Testis (tissue), 3 donors: Measurements from ENCODE around the gene TMEM35A. TPM values are rescaled to one million over a fixed set of nuclear protein-coding genes. Genes with fewer than 3 reads are reported as not detected.

Experiments
- DNase-seq: peaks from one replicate; pipeline ENCODE4 v3.0.0-alpha.2; 2019
- H3K27ac ChIP-seq, 2 donors: fragments of 200-600 bp; sonication (generic); one replicate each; pipeline ENCODE4 v1.5.1; 2019
- H3K27me3 ChIP-seq: fragments of 200-600 bp; sonication (generic); one replicate; pipeline ENCODE4 v1.5.1; 2019
- H3K36me3 ChIP-seq: fragments of 200-600 bp; sonication (generic); one replicate; pipeline ENCODE4 v1.5.1; 2017; ENCODE audit warnings: low read depth; ENCODE audit errors: missing control alignments
- H3K4me1 ChIP-seq: fragments of 200-600 bp; sonication (generic); one replicate; pipeline ENCODE4 v1.5.1; 2019
- H3K4me3 ChIP-seq, 2 donors: fragments of 200-600 bp; sonication (generic); one replicate each; pipeline ENCODE4 v1.5.1; 2017 to 2019
- H3K9me3 ChIP-seq: fragments of 200-600 bp; sonication (generic); one replicate; pipeline ENCODE4 v1.5.1; 2017
- CTCF ChIP-seq, 3 experiments: fragments of 450-650 bp in 2 of 3; fragments of 200-600 bp in 1 of 3; sonication (generic) in 1 of 3; IDR thresholded peaks; one replicate each; pipeline ENCODE4 v1.5.1; 2016 to 2019; ENCODE audit warnings: antibody characterized with exemption in 3 of 3, mild to moderate bottlenecking in 2 of 3, moderate library complexity in 1 of 3
- POLR2A ChIP-seq: fragments of 450-650 bp; IDR thresholded peaks from one replicate; pipeline ENCODE4 v1.6.1; 2017; ENCODE audit warnings: antibody characterized with exemption, mild to moderate bottlenecking, moderate library complexity
- WGBS, 2 donors: methylation state at CpG; one replicate each; pipeline ENCODE4 v1.1.5; 2018; 5-methylcytosine and 5-hydroxymethylcytosine counted together
- intact Hi-C: fragments of 100-400 bp; cut with DNase I; formaldehyde crosslinking; loops from one replicate; pipeline ENCODE4 v1.15.1; 2023; ENCODE audit warnings: low total_unique reads
- polyA plus RNA-seq: library from polyadenylated mRNA; stranded (reverse); fragments of 350-450 nt; fragmentation: Illumina TruSeq; extraction: RNeasy Lipid Tissue Mini Kit (QIAGEN cat#74804); gene quantifications from one replicate; pipeline ENCODE4 v1.2.3, GENCODE V29; 2014; ENCODE audit warnings: low read depth, low replicate concordance; ENCODE audit not compliant: insufficient read depth
- total RNA-seq, 2 donors: library from RNA; depleted of rRNA; stranded (reverse); fragments of >200 nt; gene quantifications; one replicate each; pipeline ENCODE4 v1.2.3, GENCODE V29; 2016

The TMEM35A gene
- total and polyA plus RNA-seq, 3 donors from 2014 or later = 1.6 to 5.5 (median 2.3) TPM

GRCh38 chrX:101097546-101098453 is 19.1 kb downstream of the TMEM35A start, which contains the start of gene CENPI:
CENPI (plus strand) TSS chrX:101098204; CDS start chrX:101101071, 2,867 bp downstream.
- DNase-seq = peak; percentile 95
- no peaks in the 10 kb centered on the region for H3K9me3 ChIP-seq
- H3K27me3 ChIP-seq = no peaks in the 10 kb centered on the region
- no peaks in the 10 kb centered on the region for H3K4me1 ChIP-seq
- TF ChIP-seq POLR2A = no peak
- no peak for TF ChIP-seq CTCF (IDR thresholded peaks at IDR 0.05)
- peak within 1 kb of the TSS; percentile 74 to 86 for H3K27ac ChIP-seq
- peak within 1 kb of the TSS; percentile 51 to 59 for H3K4me3 ChIP-seq
- 0 to 3% methylated on average over 15 to 20 of the region's 48 CpGs for WGBS, 2 donors
- intact Hi-C loops = no loop called here
- no peaks in the 10 kb centered on the region for H3K36me3 ChIP-seq

GRCh38 chrX:101108284-101108683 is 29.6 kb downstream of the TMEM35A start:
- Histone ChIP-seq H3K9me3 (no peaks in the 10 kb centered on the region), H3K27me3 (no peaks in the 10 kb centered on the region), H3K4me1 (no peaks in the 10 kb centered on the region), H3K27ac (no peak overlapping the region), H3K36me3 (no peaks in the 10 kb centered on the region), H3K4me3 (no peak overlapping the region)
- no peak for DNase-seq
- intact Hi-C loops = no loop called here
- TF ChIP-seq CTCF (IDR thresholded peaks at IDR 0.05) (no peak), POLR2A (no peak)
- WGBS, 2 donors = 94 to 98% methylated on average over 3 to 4 of the region's 4 CpGs

- H3K9me3 ChIP-seq = no peaks in the 10 kb centered on the region
- no peaks in the 10 kb centered on the region for H3K36me3 ChIP-seq
- no peak overlapping the region for H3K4me3 ChIP-seq
- no peaks in the 10 kb centered on the region for H3K4me1 ChIP-seq
- no peak for DNase-seq
- 46 to 50% methylated on average over 2 to 3 of the region's 3 CpGs for WGBS, 2 donors
- intact Hi-C loops = no loop called here
- no peak for TF ChIP-seq POLR2A
- TF ChIP-seq CTCF (IDR thresholded peaks at IDR 0.05) = no peak
- H3K27me3 ChIP-seq = no peaks in the 10 kb centered on the region
- no peak overlapping the region for H3K27ac ChIP-seq
These were observed 39.0 kb downstream of the TMEM35A start for GRCh38 chrX:101117701-101118100.

- Histone ChIP-seq H3K27me3 (no peaks in the 10 kb centered on the region), H3K4me1 (no peaks in the 10 kb centered on the region), H3K27ac (no peak overlapping the region), H3K36me3 (no peaks in the 10 kb centered on the region), H3K9me3 (no peaks in the 10 kb centered on the region), H3K4me3 (no peak overlapping the region)
- DNase-seq = no peak
- TF ChIP-seq CTCF (IDR thresholded peaks at IDR 0.05) = no peak
- no peak for TF ChIP-seq POLR2A
- intact Hi-C loops = no loop called here
- 82 to 89% methylated on average over 2 of the region's 2 CpGs for WGBS, 2 donors
These were observed 57.6 kb downstream of the TMEM35A start for GRCh38 chrX:101136235-101136634.

Other genes starting within 250 kb of the TMEM35A start
- 1 to 10 TPM in 1 of 2 donors, not detected in 1; 1.2 TPM for gene NOX1, start 204.5 kb upstream of the TMEM35A start, total RNA-seq
- gene NOX1, start 204.5 kb upstream of the TMEM35A start, polyA plus RNA-seq = not detected
- gene XKRX, start 150.0 kb upstream of the TMEM35A start, total RNA-seq = 1 to 10 TPM; 2.0 to 2.4 TPM
- 0.34 TPM for gene XKRX, start 150.0 kb upstream of the TMEM35A start, polyA plus RNA-seq
- 1 to 10 TPM; 4.5 to 7.3 TPM for gene ARL13A, start 109.2 kb upstream of the TMEM35A start, total RNA-seq
- 13.2 TPM for gene ARL13A, start 109.2 kb upstream of the TMEM35A start, polyA plus RNA-seq
- 10 to 100 TPM; 13.3 to 17.0 TPM for gene TRMT2B, start 26.8 kb upstream of the TMEM35A start, total RNA-seq
- 7.0 TPM for gene TRMT2B, start 26.8 kb upstream of the TMEM35A start, polyA plus RNA-seq
- gene CENPI, start 19.3 kb downstream of the TMEM35A start, total RNA-seq = 1 to 10 TPM; 2.5 to 3.1 TPM
- 0.69 TPM for gene CENPI, start 19.3 kb downstream of the TMEM35A start, polyA plus RNA-seq
- gene DRP2, start 140.9 kb downstream of the TMEM35A start, total RNA-seq = 1 to 10 TPM; 1.6 to 1.7 TPM
- 0.82 TPM for gene DRP2, start 140.9 kb downstream of the TMEM35A start, polyA plus RNA-seq
- 10 to 100 TPM; 80.1 to 86.0 TPM for gene TAF7L, start 212.5 kb downstream of the TMEM35A start, total RNA-seq
- gene TAF7L, start 212.5 kb downstream of the TMEM35A start, polyA plus RNA-seq = 50.0 TPM